Measurements from ENCODE around the gene MACROD2.
"Not testable (repeated sequence)": the region's sequence is repeated elsewhere in the genome, so short reads cannot be mapped to it uniquely, and the experiment has no call there.

Gene MACROD2

GRCh38 chr20:14197097-14197496 lies 201.8 kb downstream of the MACROD2 start:
- no peak for DNase-seq

- peak; percentile 10 for DNase-seq
Observed at GRCh38 chr20:14198416-14198815, 203.1 kb downstream of the MACROD2 start.

GRCh38 chr20:14199111-14199510 lies 203.8 kb downstream of the MACROD2 start:
- no peak for DNase-seq

- no peak for DNase-seq
Observed at GRCh38 chr20:14203657-14204056, 208.3 kb downstream of the MACROD2 start.

- no peak for DNase-seq
Observed at GRCh38 chr20:14207591-14207990, 212.3 kb downstream of the MACROD2 start.

- DNase-seq = no peak
Observed at GRCh38 chr20:14208956-14209355, 213.6 kb downstream of the MACROD2 start.

GRCh38 chr20:14210146-14210545 lies 214.8 kb downstream of the MACROD2 start:
- no peak for DNase-seq

GRCh38 chr20:14214046-14214445 lies 218.7 kb downstream of the MACROD2 start:
- DNase-seq = no peak

- DNase-seq = not testable (repeated sequence)
Observed at GRCh38 chr20:14215880-14216279, 220.6 kb downstream of the MACROD2 start.

- DNase-seq = peak; percentile 52
Observed at GRCh38 chr20:14219801-14220461, 224.6 kb downstream of the MACROD2 start.

- no peak for DNase-seq
Observed at GRCh38 chr20:14220986-14221385, 225.7 kb downstream of the MACROD2 start.

- DNase-seq = no peak
Observed at GRCh38 chr20:14223806-14224205, 228.5 kb downstream of the MACROD2 start.

GRCh38 chr20:14226051-14227049 lies 231.0 kb downstream of the MACROD2 start:
- DNase-seq = peak; percentile 60

- DNase-seq = no peak
Observed at GRCh38 chr20:14232650-14233049, 237.3 kb downstream of the MACROD2 start.

- no peak for DNase-seq
Observed at GRCh38 chr20:14234666-14235295, 239.5 kb downstream of the MACROD2 start.

- peak; percentile 6 for DNase-seq
Observed at GRCh38 chr20:14235355-14235754, 240.0 kb downstream of the MACROD2 start.

- DNase-seq = no peak
Observed at GRCh38 chr20:14245368-14245970, 250.2 kb downstream of the MACROD2 start.

- DNase-seq = no peak
Observed at GRCh38 chr20:14259689-14260088, 264.4 kb downstream of the MACROD2 start.

GRCh38 chr20:14260367-14260766 lies 265.1 kb downstream of the MACROD2 start:
- no peak for DNase-seq

GRCh38 chr20:14264869-14265268 lies 269.6 kb downstream of the MACROD2 start:
- peak; percentile 54 for DNase-seq

- DNase-seq = no peak
Observed at GRCh38 chr20:14266246-14266645, 270.9 kb downstream of the MACROD2 start.

GRCh38 chr20:14270751-14271150 lies 275.4 kb downstream of the MACROD2 start:
- not testable (repeated sequence) for DNase-seq

GRCh38 chr20:14282140-14282539 lies 286.8 kb downstream of the MACROD2 start:
- no peak for DNase-seq

Data from DMS53 (cell line).